ENCODE results near the gene CARMIL1. TPM values are rescaled to one million over a fixed set of nuclear protein-coding genes. Genes with fewer than 3 reads are reported as not detected.

Gene CARMIL1
- total and polyA plus RNA-seq, 12 donors: 9.2 to 36.2 (median 14.5) TPM

GRCh38 chr6:25615471-25615870 lies 336.3 kb downstream of the CARMIL1 start:
- intact Hi-C loops (cut with DNase I): no loop called here
- WGBS, 4 donors: 82 to 93% (median 92%) methylated on average over 1 of the region's 1 CpG
- Histone ChIP-seq H3K27ac (no peak overlapping the region), H3K27me3 (no peaks in the 10 kb centered on the region), H3K9me3 (replicated peaks in 1 of 3) (no peaks in the 10 kb centered on the region), H3K4me3 (no peak overlapping the region), H3K36me3 (replicated peaks in 1 of 2) (no peaks in the 10 kb centered on the region), H3K4me1 (replicated peaks in 1 of 2) (no peaks in the 10 kb centered on the region)
- no peak for TF ChIP-seq CTCF (IDR thresholded peaks at IDR 0.05)
- no peak for TF ChIP-seq POLR2A (IDR thresholded peaks at IDR 0.05)
- DNase-seq: no peak

- H3K27ac ChIP-seq: no peak overlapping the region
- H3K36me3 ChIP-seq (replicated peaks in 1 of 2): no peaks in the 10 kb centered on the region
- 91 to 96% (median 95%) methylated on average over 2 of the region's 2 CpGs for WGBS, 4 donors
- no peaks in the 10 kb centered on the region for H3K4me1 ChIP-seq (replicated peaks in 1 of 2)
- DNase-seq: no peak
- intact Hi-C loops (cut with DNase I): no loop called here
- no peak overlapping the region for H3K4me3 ChIP-seq
- H3K27me3 ChIP-seq: no peaks in the 10 kb centered on the region
- no peaks in the 10 kb centered on the region for H3K9me3 ChIP-seq (replicated peaks in 1 of 3)
- no peak for TF ChIP-seq CTCF (IDR thresholded peaks at IDR 0.05)
Observed at GRCh38 chr6:25617997-25618396, 338.8 kb downstream of the CARMIL1 start.

GRCh38 chr6:25619217-25619616 lies 340.0 kb downstream of the CARMIL1 start:
- no peak for TF ChIP-seq CTCF (IDR thresholded peaks at IDR 0.05)
- no peak for TF ChIP-seq POLR2A (IDR thresholded peaks at IDR 0.05)
- Histone ChIP-seq H3K27ac (no peak overlapping the region), H3K27me3 (no peaks in the 10 kb centered on the region), H3K9me3 (replicated peaks in 1 of 3) (no peaks in the 10 kb centered on the region), H3K4me1 (replicated peaks in 1 of 2) (no peaks in the 10 kb centered on the region), H3K36me3 (replicated peaks in 1 of 2) (no peaks in the 10 kb centered on the region), H3K4me3 (no peak overlapping the region)
- intact Hi-C loops (cut with DNase I): no loop called here
- DNase-seq: no peak
- WGBS, 4 donors: 63 to 72% (median 71%) methylated on average over 4 of the region's 4 CpGs

GRCh38 chr6:25620391-25620790 lies 341.2 kb downstream of the CARMIL1 start:
- Histone ChIP-seq H3K4me3 (no peak overlapping the region), H3K4me1 (replicated peaks in 1 of 2) (no peaks in the 10 kb centered on the region), H3K27ac (no peak overlapping the region), H3K36me3 (replicated peaks in 1 of 2) (no peaks in the 10 kb centered on the region), H3K9me3 (replicated peaks in 1 of 3) (no peaks in the 10 kb centered on the region), H3K27me3 (no peaks in the 10 kb centered on the region)
- intact Hi-C loops (cut with DNase I): no loop called here
- WGBS, 4 donors: 86 to 90% (median 89%) methylated on average over 2 of the region's 2 CpGs
- TF ChIP-seq POLR2A (IDR thresholded peaks at IDR 0.05) (no peak), CTCF (IDR thresholded peaks at IDR 0.05) (no peak)
- DNase-seq: no peak
